Kasumi-1 (cell line): ENCODE measurements around the gene AOC3.
"Not testable (repeated sequence)": the region's sequence is repeated elsewhere in the genome, so short reads cannot be mapped to it uniquely, and the experiment has no call there.

ENCODE experiments used
- DNase-seq, 2 experiments: peaks; one replicate each; lab custom pipeline; 2025; lab: John Stamatoyannopoulos, UW

The AOC3 gene

DNA sequence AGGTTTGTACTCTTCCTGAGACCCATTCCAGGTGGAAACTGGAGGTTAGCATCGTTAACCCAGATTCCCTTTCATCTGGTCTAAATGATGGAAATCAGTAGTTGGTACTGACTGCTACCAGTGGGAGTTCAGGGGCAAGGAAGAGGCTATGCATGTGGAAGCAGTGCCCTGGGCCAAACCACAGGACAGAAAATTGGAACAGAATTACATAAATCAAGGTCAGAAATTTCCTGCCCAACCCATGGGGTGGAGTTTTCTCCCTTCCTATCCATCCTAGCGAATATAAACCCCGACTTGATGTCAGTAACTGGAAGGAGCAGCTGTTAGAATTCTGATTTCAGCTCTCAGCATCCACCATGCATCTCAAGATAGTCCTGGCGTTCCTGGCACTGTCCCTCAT lies 6.7 kb upstream of the AOC3 start, which contains the start of gene AOC2:
Gene AOC2 (plus strand): TSS at position 310 of the 400 bp plus-strand sequence. CDS start 47 bp downstream, at position 357.
- no peak for DNase-seq

DNA sequence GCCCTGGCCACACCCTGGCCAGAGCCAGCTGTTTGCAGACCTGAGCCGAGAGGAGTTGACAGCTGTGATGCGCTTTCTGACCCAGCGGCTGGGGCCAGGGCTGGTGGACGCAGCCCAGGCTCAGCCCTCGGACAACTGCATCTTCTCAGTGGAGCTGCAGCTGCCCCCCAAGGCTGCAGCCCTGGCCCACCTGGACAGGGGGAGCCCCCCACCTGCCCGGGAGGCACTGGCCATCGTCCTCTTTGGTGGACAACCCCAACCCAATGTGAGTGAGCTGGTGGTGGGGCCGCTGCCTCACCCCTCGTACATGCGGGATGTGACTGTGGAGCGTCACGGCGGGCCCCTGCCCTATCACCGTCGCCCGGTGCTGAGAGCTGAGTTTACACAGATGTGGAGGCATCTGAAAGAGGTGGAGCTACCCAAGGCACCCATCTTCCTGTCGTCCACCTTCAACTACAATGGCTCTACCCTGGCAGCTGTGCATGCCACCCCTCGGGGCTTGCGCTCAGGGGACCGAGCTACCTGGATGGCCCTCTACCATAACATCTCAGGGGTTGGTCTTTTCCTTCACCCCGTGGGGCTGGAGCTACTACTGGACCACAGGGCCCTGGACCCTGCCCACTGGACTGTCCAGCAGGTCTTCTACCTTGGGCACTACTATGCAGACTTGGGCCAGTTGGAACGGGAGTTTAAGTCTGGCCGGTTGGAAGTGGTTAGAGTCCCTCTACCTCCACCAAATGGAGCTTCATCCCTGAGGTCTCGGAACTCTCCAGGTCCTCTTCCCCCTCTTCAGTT lies 6.0 kb upstream of the AOC3 start:
- no peak for DNase-seq

DNA sequence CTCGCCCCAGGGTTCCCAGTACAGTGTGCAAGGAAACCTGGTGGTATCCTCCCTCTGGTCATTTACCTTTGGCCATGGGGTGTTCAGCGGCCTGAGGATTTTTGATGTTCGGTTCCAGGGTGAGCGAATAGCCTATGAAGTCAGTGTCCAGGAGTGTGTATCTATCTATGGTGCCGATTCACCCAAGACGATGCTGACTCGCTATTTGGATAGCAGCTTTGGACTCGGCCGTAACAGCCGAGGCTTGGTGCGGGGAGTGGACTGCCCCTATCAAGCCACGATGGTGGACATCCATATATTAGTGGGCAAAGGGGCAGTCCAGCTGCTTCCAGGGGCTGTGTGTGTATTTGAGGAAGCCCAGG lies 5.5 kb upstream of the AOC3 start:
- no peak for DNase-seq

- no peak for DNase-seq
Observed at GRCh38 chr17:42845918-42846593, 4.9 kb upstream of the AOC3 start.

GRCh38 chr17:42846594-42847280 lies 4.3 kb upstream of the AOC3 start:
- no peak for DNase-seq

GRCh38 chr17:42848093-42848492 lies 2.9 kb upstream of the AOC3 start:
- DNase-seq, result no peak

- no peak for DNase-seq
Observed at GRCh38 chr17:42849031-42849430, 2.0 kb upstream of the AOC3 start.

- DNase-seq, result no peak
Observed at GRCh38 chr17:42849451-42850181, 1.4 kb upstream of the AOC3 start.

DNA sequence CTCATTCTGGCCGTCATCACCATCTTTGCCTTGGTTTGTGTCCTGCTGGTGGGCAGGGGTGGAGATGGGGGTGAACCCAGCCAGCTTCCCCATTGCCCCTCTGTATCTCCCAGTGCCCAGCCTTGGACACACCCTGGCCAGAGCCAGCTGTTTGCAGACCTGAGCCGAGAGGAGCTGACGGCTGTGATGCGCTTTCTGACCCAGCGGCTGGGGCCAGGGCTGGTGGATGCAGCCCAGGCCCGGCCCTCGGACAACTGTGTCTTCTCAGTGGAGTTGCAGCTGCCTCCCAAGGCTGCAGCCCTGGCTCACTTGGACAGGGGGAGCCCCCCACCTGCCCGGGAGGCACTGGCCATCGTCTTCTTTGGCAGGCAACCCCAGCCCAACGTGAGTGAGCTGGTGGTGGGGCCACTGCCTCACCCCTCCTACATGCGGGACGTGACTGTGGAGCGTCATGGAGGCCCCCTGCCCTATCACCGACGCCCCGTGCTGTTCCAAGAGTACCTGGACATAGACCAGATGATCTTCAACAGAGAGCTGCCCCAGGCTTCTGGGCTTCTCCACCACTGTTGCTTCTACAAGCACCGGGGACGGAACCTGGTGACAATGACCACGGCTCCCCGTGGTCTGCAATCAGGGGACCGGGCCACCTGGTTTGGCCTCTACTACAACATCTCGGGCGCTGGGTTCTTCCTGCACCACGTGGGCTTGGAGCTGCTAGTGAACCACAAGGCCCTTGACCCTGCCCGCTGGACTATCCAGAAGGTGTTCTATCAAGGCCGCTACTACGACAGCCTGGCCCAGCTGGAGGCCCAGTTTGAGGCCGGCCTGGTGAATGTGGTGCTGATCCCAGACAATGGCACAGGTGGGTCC lies 607 bp downstream of the AOC3 start:
- not testable (repeated sequence) for DNase-seq

DNA sequence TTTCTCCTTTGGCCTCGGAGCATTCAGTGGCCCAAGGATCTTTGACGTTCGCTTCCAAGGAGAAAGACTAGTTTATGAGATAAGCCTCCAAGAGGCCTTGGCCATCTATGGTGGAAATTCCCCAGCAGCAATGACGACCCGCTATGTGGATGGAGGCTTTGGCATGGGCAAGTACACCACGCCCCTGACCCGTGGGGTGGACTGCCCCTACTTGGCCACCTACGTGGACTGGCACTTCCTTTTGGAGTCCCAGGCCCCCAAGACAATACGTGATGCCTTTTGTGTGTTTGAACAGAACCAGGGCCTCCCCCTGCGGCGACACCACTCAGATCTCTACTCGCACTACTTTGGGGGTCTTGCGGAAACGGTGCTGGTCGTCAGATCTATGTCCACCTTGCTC lies 1.4 kb downstream of the AOC3 start:
- no peak for DNase-seq

- peak; percentile 22 to 33 for DNase-seq
Observed at GRCh38 chr17:42853004-42853403, 2.0 kb downstream of the AOC3 start.

DNA sequence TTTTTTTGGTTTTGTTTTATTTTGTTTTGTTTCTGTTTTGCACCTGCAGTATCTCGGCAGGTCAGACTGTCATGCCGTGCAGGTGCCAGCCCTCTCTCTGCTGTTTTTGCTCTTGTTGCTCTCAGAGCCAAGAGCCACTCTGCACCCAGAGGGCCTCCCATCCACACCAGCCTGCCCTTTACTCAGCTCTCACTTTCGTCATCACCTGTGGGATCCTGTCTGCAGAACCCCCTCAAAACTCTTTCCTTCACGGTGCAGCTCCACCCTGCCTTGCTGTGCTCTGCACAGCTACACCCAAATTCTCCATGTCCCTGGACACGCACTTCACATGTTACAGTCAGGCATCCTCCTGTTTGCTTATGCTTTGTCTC lies 2.6 kb downstream of the AOC3 start:
- DNase-seq, result no peak

- DNase-seq, result no peak
Observed at GRCh38 chr17:42853968-42854790, 3.2 kb downstream of the AOC3 start.

DNA sequence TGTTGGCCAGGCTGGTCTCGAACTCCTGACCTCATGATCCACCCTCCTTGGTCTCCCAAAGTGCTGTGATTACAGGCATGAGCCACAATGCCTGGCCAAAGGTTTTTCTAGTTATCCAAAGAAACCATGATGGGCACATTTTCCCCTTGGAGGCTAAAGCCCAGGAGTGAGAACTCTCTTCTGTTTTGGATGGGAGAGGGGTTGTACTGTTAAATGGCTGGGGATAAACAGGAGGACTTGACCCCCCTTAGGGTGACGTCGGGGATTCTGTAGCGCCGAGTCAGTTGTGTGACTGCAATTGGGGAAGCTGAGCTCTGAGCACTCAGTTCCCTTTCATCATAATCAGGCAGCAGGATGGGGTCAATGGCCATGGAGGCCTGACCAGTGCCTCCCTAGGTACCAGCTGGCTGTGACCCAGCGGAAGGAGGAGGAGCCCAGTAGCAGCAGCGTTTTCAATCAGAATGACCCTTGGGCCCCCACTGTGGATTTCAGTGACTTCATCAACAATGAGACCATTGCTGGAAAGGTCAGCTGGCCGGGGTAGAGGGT lies 4.1 kb downstream of the AOC3 start:
- no peak for DNase-seq

- not testable (repeated sequence) for DNase-seq
Observed at GRCh38 chr17:42856093-42856492, 5.1 kb downstream of the AOC3 start.

GRCh38 chr17:42856516-42856915 lies 5.5 kb downstream of the AOC3 start:
- DNase-seq, result not testable (repeated sequence)

- DNase-seq, result no peak
Observed at GRCh38 chr17:42857389-42857788, 6.4 kb downstream of the AOC3 start.

DNA sequence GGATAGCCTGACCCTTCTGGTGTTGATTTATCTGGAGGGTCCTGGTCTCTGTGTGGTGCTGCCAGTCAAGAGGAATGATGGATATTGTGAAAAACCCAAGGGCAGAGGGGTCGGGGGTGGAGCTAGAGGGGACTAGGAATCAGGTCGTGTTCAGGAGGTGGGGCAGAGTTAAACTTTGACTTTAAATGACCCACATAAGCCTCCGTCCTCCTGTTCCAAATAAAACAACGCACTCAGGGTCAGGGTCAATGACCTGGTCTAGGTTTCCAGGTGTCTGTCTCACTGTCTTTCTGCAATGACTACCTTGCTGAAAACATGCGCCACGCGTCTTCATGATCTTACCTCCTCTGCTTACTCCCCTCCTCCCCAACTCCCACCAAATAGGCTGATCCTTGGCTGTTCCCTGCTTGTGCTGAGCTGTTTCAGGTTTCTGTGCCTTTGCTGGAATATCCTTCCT lies 14.7 kb downstream of the AOC3 start:
- DNase-seq, result no peak

- no peak for DNase-seq
Observed at GRCh38 chr17:42866216-42866615, 15.2 kb downstream of the AOC3 start.
